DND-41 (cell line): ENCODE measurements around the gene LMX1A.

Experiments used
- ATAC-seq: fragments of 200-7000 bp; cut with Tn5 transposase; 3 replicates; pipeline ENCODE4 v1.9.1; 2021; ENCODE audit warnings: low read depth; ENCODE audit not compliant: insufficient read depth
- DNase-seq: peaks from one replicate; pipeline ENCODE4 v3.0.0-alpha.2; 2020
- H2AFZ ChIP-seq: 2 replicates; pipeline ENCODE4 v1.6.0; 2012; ENCODE audit warnings: low read depth, low read length
- H3K27ac ChIP-seq: 2 replicates; pipeline ENCODE4 v1.5.1; 2012; ENCODE audit warnings: low read length, inconsistent platforms
- H3K27me3 ChIP-seq: fragments of 200-600 bp; sonication (generic); 2 replicates; pipeline ENCODE4 v1.6.0; 2012; ENCODE audit warnings: low read length, mild to moderate bottlenecking, inconsistent platforms; ENCODE audit not compliant: insufficient read depth, poor library complexity
- H3K36me3 ChIP-seq: 2 replicates; pipeline ENCODE4 v1.5.1; 2012; ENCODE audit warnings: low read length, inconsistent platforms; ENCODE audit not compliant: insufficient read depth
- H3K4me1 ChIP-seq: 2 replicates; pipeline ENCODE4 v1.5.1; 2012; ENCODE audit warnings: mild to moderate bottlenecking, low read length; ENCODE audit not compliant: insufficient read depth
- H3K4me2 ChIP-seq: 2 replicates; pipeline ENCODE4 v1.6.0; 2012; ENCODE audit warnings: mild to moderate bottlenecking, moderate library complexity, low read length, inconsistent platforms; ENCODE audit not compliant: insufficient read depth
- H3K4me3 ChIP-seq, 2 experiments: fragments of 200-600 bp in 1 of 2; shearing (Covaris generic) in 1 of 2; 2 replicates each; pipeline ENCODE4 v1.5.1; 2012 to 2016; ENCODE audit warnings: inconsistent platforms in 2 of 2, low read length in 2 of 2, mild to moderate bottlenecking in 2 of 2, low read depth in 1 of 2, moderate library complexity in 1 of 2
- H3K79me2 ChIP-seq: 2 replicates; pipeline ENCODE4 v1.6.0; 2012; ENCODE audit warnings: low read length, inconsistent platforms; ENCODE audit not compliant: insufficient read depth
- H3K9ac ChIP-seq: 2 replicates; pipeline ENCODE4 v1.6.0; 2012; ENCODE audit warnings: low read depth, mild to moderate bottlenecking, inconsistent platforms, low read length, moderate library complexity
- H3K9me3 ChIP-seq: 2 replicates; pipeline ENCODE4 v1.5.1; 2012; ENCODE audit warnings: low read length, moderate library complexity, mild to moderate bottlenecking, inconsistent platforms; ENCODE audit not compliant: insufficient read depth, severe bottlenecking
- H4K20me1 ChIP-seq: 2 replicates; pipeline ENCODE4 v1.6.0; 2012; ENCODE audit warnings: low read length; ENCODE audit not compliant: insufficient read depth
- EZH2 ChIP-seq: IDR thresholded peaks from 3 replicates; pipeline ENCODE4 v1.6.1; 2012; ENCODE audit warnings: borderline replicate concordance, low read depth, mild to moderate bottlenecking, moderate library complexity, low read length, inconsistent platforms; ENCODE audit not compliant: severe bottlenecking
- TF ChIP-seq, protein P1 (sequence below): IDR thresholded peaks from 2 replicates; pipeline ENCODE4 v1.5.1; 2012; ENCODE audit warnings: borderline replicate concordance, low read length, moderate library complexity, mild to moderate bottlenecking; ENCODE audit not compliant: poor library complexity, severe bottlenecking; ENCODE audit errors: extremely low read depth

The LMX1A gene

DNA sequence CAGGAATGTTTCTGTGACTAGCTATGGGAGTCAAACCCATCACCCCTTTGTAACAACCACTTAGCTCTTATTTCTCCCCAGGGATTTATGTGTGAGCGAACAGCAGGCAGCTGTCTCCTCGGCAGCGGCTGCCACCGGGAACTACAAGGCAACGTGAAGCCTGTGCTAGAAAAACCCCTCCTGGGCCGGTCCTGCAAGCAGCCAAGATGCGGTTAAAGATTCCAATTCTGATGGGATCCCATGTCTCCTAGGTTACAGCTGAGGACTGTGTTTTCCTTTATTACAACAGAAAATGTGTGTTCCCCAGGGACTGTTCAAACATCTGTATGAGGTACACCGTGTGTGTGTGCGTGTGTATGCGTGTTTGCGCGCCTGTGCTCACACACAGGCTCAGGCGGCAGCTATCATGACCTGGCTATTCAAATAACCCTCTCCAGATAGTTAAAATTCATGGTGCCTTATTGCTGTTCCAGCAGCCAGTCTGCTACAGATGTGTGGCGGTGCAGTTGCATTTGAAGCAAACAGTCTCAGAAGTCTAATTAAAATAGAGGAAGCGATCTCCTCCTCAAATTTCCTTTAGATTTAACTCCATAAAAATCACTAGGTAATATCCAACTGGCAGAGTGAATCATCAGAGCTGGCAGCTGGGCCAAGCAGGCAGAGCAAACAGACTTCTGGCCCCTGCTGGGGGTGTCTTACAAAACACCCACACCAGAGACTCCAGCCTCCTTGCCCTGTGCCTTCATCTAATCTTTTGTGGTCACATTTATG is 68.0 kb downstream of the LMX1A start:
- no peak overlapping the region for H3K9ac ChIP-seq
- TF ChIP-seq, protein P1, sequence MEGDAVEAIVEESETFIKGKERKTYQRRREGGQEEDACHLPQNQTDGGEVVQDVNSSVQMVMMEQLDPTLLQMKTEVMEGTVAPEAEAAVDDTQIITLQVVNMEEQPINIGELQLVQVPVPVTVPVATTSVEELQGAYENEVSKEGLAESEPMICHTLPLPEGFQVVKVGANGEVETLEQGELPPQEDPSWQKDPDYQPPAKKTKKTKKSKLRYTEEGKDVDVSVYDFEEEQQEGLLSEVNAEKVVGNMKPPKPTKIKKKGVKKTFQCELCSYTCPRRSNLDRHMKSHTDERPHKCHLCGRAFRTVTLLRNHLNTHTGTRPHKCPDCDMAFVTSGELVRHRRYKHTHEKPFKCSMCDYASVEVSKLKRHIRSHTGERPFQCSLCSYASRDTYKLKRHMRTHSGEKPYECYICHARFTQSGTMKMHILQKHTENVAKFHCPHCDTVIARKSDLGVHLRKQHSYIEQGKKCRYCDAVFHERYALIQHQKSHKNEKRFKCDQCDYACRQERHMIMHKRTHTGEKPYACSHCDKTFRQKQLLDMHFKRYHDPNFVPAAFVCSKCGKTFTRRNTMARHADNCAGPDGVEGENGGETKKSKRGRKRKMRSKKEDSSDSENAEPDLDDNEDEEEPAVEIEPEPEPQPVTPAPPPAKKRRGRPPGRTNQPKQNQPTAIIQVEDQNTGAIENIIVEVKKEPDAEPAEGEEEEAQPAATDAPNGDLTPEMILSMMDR: no peak
- TF ChIP-seq EZH2: no peak
- H3K9me3 ChIP-seq: no peaks in the 10 kb centered on the region
- H3K79me2 ChIP-seq: no peaks in the 10 kb centered on the region
- no peak overlapping the region for H3K4me2 ChIP-seq
- DNase-seq (no peak), ATAC-seq (no peak)
- peaks cover 11% of the 10 kb centered on the region for H3K27me3 ChIP-seq
- H2AFZ ChIP-seq: no peak overlapping the region
- no peaks in the 10 kb centered on the region for H4K20me1 ChIP-seq
- H3K36me3 ChIP-seq: no peaks in the 10 kb centered on the region
- H3K4me3 ChIP-seq: no peak overlapping the region
- H3K27ac ChIP-seq: no peak overlapping the region
- no peaks in the 10 kb centered on the region for H3K4me1 ChIP-seq

DNA sequence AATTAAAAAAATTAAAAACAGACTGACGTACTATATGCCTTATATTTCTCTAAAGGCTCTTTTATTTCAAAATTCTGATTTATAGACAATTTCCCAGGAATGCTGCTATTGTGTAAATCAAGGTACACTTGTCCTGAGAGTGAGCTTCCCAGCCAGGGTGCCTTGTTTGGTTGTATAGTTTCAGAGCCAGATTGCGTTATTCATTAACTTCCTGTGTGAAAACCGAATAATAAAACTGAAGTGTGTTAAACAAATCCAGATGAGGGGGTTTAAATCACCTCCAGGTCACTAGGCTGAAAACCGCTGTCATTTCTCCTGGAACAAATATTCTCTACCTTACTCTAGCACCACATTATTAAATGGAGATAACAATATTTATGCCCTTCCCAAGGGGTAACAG is 68.7 kb downstream of the LMX1A start:
- H3K27me3 ChIP-seq: peaks cover 11% of the 10 kb centered on the region
- H3K4me2 ChIP-seq: no peak overlapping the region
- H3K4me1 ChIP-seq: no peaks in the 10 kb centered on the region
- H3K36me3 ChIP-seq: no peaks in the 10 kb centered on the region
- H3K4me3 ChIP-seq: no peak overlapping the region
- H2AFZ ChIP-seq: no peak overlapping the region
- TF ChIP-seq EZH2: no peak
- TF ChIP-seq, protein P1: no peak
- ATAC-seq: no peak
- H3K79me2 ChIP-seq: no peaks in the 10 kb centered on the region
- no peak overlapping the region for H3K9ac ChIP-seq
- no peaks in the 10 kb centered on the region for H3K9me3 ChIP-seq
- no peak for DNase-seq
- H4K20me1 ChIP-seq: no peaks in the 10 kb centered on the region
- no peak overlapping the region for H3K27ac ChIP-seq

DNA sequence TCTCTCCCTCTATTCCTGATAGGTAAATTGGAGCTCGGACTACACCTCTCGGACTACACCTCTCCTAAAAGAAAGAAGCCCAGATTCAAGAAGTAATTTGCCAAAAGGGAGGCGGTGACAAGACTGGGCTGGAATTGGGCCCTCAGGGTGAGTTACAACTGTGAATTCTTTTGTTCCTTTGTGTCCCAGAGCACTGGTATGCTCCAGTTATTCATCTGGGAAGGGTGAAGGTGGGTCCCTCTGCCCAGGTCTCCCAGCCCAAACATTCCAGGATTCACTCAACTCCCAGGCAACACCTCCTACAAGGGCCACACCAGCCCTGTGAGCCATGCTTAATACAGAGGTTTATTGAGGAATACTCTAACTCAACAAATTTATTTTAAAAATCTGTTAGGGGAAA is 69.2 kb downstream of the LMX1A start:
- Histone ChIP-seq H3K27me3 (peaks cover 11% of the 10 kb centered on the region), H4K20me1 (no peaks in the 10 kb centered on the region), H3K4me1 (no peaks in the 10 kb centered on the region), H3K79me2 (no peaks in the 10 kb centered on the region), H3K27ac (no peak overlapping the region), H3K9me3 (no peaks in the 10 kb centered on the region), H3K9ac (no peak overlapping the region), H3K36me3 (no peaks in the 10 kb centered on the region), H3K4me2 (no peak overlapping the region), H2AFZ (no peak overlapping the region), H3K4me3 (no peak overlapping the region)
- DNase-seq: no peak
- ATAC-seq: no peak
- no peak for TF ChIP-seq EZH2
- TF ChIP-seq, protein P1: no peak
